Keratinocyte (primary cell): ENCODE results near the gene LMNA.

ENCODE experiments used
- EZH2 ChIP-seq: IDR thresholded peaks from one replicate; pipeline ENCODE4 v1.6.1; 2012; ENCODE audit warnings: inconsistent platforms, mild to moderate bottlenecking, low read length, moderate library complexity
- TF ChIP-seq, protein P1 (sequence below), 3 experiments: IDR thresholded peaks in 1 of 3; conservative IDR thresholded peaks in 1 of 3; optimal IDR thresholded peaks in 1 of 3; 2 replicates in 2 of 3; 3 replicates in 1 of 3; pipeline versions ENCODE3 to v1.5.1; 2011; ENCODE audit warnings: low read length in 3 of 3, mild to moderate bottlenecking in 3 of 3, moderate library complexity in 2 of 3, control low read depth in 1 of 3, inconsistent platforms in 1 of 3; ENCODE audit not compliant: insufficient read depth in 2 of 3; ENCODE audit errors: extremely low read depth in 1 of 3

DNA sequence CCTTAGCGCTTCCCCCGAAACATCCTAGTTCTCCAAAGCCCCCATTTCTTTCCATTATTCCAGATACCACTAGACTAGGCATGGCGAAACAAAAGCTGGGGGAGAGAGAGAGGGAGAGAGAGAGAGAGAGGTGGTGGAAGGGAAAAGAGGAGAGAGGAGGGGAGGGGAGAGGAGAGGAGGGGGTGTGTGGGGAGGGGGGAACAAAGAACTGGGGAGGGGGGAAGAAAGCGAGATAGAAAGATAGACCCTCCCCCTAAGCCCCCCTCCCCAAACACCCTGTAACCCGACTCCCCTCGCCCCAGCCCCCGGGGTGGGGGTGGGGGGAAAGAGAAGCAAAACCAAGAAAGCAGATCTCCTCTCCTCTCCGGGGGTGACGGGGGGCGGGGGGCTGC, 32.6 kb upstream of the LMNA start:
- TF ChIP-seq, protein P1, sequence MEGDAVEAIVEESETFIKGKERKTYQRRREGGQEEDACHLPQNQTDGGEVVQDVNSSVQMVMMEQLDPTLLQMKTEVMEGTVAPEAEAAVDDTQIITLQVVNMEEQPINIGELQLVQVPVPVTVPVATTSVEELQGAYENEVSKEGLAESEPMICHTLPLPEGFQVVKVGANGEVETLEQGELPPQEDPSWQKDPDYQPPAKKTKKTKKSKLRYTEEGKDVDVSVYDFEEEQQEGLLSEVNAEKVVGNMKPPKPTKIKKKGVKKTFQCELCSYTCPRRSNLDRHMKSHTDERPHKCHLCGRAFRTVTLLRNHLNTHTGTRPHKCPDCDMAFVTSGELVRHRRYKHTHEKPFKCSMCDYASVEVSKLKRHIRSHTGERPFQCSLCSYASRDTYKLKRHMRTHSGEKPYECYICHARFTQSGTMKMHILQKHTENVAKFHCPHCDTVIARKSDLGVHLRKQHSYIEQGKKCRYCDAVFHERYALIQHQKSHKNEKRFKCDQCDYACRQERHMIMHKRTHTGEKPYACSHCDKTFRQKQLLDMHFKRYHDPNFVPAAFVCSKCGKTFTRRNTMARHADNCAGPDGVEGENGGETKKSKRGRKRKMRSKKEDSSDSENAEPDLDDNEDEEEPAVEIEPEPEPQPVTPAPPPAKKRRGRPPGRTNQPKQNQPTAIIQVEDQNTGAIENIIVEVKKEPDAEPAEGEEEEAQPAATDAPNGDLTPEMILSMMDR (optimal IDR thresholded peaks at IDR 0.05 in 1 of 3, IDR thresholded peaks at IDR 0.05 in 1 of 3, conservative IDR thresholded peaks at IDR 0.05 in 1 of 3; ENCODE audit: extremely low read depth in 1 of 3, insufficient read depth in 2 of 3, low read length in 3 of 3): no peak
- TF ChIP-seq EZH2: no peak
